Hindlimb muscle (tissue), 1 donor: ENCODE measurements around the gene FAM241B. TPM values are rescaled to one million over a fixed set of nuclear protein-coding genes. Genes with fewer than 3 reads are reported as not detected.

ENCODE experiments used
- DNase-seq: peaks from one replicate; pipeline ENCODE4 v3.0.0-alpha.2; 2013
- polyA plus RNA-seq: library from polyadenylated mRNA; unstranded; fragments of 120-200 nt; gene quantifications from one replicate; pipeline ENCODE4 v1.2.1, GENCODE V29; 2013; ENCODE audit not compliant: insufficient read length

Gene FAM241B
- polyA plus RNA-seq, 1 donor: 0.27 TPM

GRCh38 chr10:69634759-69635425 lies 4.8 kb downstream of the FAM241B start:
- DNase-seq: no peak

- no peak for DNase-seq
These were observed 5.6 kb downstream of the FAM241B start for GRCh38 chr10:69635428-69636272.

GRCh38 chr10:69636273-69636575 lies 6.2 kb downstream of the FAM241B start:
- no peak for DNase-seq

- DNase-seq: no peak
These were observed 6.9 kb downstream of the FAM241B start for GRCh38 chr10:69636626-69637605.

GRCh38 chr10:69638642-69639041 lies 8.6 kb downstream of the FAM241B start:
- no peak for DNase-seq

- DNase-seq: peak; percentile 49
These were observed 9.5 kb downstream of the FAM241B start for GRCh38 chr10:69639291-69640195.

GRCh38 chr10:69640196-69640980 lies 10.3 kb downstream of the FAM241B start:
- no peak for DNase-seq

GRCh38 chr10:69641261-69641980 lies 11.4 kb downstream of the FAM241B start:
- DNase-seq: no peak

GRCh38 chr10:69642747-69643146 lies 12.7 kb downstream of the FAM241B start:
- DNase-seq: no peak

- DNase-seq: no peak
These were observed 14.0 kb downstream of the FAM241B start for GRCh38 chr10:69643779-69644657.

- DNase-seq: peak; percentile 36
These were observed 14.7 kb downstream of the FAM241B start for GRCh38 chr10:69644658-69645295.

GRCh38 chr10:69645296-69646184 lies 15.5 kb downstream of the FAM241B start:
- no peak for DNase-seq

- DNase-seq: no peak
These were observed 16.4 kb downstream of the FAM241B start for GRCh38 chr10:69646185-69647060.

GRCh38 chr10:69647126-69647525 lies 17.1 kb downstream of the FAM241B start:
- no peak for DNase-seq

- DNase-seq: no peak
These were observed 17.8 kb downstream of the FAM241B start for GRCh38 chr10:69647819-69648218.

GRCh38 chr10:69648461-69648860 lies 18.4 kb downstream of the FAM241B start:
- no peak for DNase-seq
